SH-SY5Y (cell line): ENCODE results near the gene PIK3AP1.

Experiments used
- GATA2 ChIP-seq: IDR thresholded peaks from 2 replicates; pipeline ENCODE4 v1.6.1; 2011; ENCODE audit warnings: mild to moderate bottlenecking, low read depth, low read length
- GATA3 ChIP-seq: IDR thresholded peaks from 2 replicates; pipeline ENCODE4 v1.6.1; 2011; ENCODE audit warnings: low read depth, mild to moderate bottlenecking, low read length, moderate library complexity

DNA sequence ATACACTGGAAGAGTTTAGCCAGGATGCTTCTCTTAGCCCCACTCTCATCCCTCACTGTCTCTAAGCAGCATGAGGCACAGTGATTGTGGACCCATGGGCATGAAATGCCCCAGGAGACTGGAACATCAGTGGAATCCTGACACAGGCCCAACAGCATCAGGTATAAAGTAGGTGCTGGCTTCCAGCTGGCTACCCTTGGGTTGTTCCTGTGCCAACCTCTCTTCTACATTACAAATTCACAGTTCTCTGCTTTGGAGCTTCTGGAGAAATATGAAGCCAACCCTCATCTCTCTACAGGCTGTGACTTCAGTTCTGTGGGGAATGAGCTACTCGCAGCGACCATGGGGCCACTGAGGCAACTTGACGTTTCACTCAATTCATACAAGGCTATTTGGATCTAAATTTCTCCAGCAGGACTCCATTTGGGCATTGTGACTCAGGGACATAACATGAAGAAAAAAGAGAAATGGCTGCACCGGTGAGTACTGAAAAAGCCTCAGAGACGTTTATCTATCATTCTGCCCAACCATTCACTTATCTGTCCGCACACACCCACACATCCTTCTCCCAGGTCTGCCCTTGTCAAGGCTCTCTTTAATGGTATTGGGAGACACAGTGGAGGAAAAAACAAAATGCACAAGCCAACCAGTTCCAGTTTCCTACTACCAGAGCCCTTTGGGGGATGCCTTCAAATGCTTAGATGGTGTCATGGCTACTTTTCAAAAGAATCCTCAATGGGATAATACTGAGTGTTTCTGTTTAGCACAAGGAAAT is 98.1 kb downstream of the PIK3AP1 start:
- TF ChIP-seq GATA3 (no peak), GATA2 (no peak)
